ENCODE measurements around the gene VSTM2A. TPM values are rescaled to one million over a fixed set of nuclear protein-coding genes. Genes with fewer than 3 reads are reported as not detected.

Gene VSTM2A
- total and polyA plus RNA-seq, 4 donors: not detected

DNA sequence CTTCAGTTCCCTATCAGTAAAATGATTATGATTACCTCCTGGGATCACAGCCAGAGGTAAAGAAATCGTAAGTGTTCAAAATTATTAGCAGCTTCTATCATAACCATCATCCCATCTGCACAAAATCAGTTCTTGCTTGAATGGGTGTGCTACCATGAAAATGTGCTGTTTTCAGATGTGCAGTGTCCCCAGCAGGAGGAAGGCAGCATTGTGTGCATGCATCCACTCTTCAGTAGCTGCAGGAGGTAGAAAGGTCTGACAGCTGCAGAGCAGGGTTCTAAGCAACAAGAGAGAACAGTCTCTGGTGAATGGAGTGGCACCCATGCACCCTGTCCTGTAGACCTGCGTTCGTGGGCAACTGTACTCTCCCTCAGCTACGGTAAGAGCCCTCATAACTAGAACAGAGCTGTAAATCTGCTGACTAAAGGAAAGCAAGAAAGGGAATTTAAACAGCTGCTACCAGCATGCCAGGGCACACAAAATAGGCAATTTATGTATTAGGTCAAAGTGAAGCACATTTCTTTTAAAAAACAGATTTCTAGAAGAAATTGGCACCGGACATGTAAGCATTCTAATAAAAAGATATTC is 21.2 kb downstream of the VSTM2A start:
- no peak overlapping the region for H3K9ac ChIP-seq (ENCODE audit: low read depth in 1 of 2, low read length in 2 of 2)
- TF ChIP-seq TAF1 (conservative IDR thresholded peaks at IDR 0.05) (no peak), JUND (IDR thresholded peaks at IDR 0.05) (no peak), SP1 (IDR thresholded peaks at IDR 0.05) (no peak), HNF4A (conservative IDR thresholded peaks at IDR 0.05) (no peak), GABPA (IDR thresholded peaks at IDR 0.05 in 1 of 2, conservative IDR thresholded peaks at IDR 0.05 in 1 of 2) (no peak), NR2F2 (IDR thresholded peaks at IDR 0.05) (no peak)
- TF ChIP-seq, protein P1, sequence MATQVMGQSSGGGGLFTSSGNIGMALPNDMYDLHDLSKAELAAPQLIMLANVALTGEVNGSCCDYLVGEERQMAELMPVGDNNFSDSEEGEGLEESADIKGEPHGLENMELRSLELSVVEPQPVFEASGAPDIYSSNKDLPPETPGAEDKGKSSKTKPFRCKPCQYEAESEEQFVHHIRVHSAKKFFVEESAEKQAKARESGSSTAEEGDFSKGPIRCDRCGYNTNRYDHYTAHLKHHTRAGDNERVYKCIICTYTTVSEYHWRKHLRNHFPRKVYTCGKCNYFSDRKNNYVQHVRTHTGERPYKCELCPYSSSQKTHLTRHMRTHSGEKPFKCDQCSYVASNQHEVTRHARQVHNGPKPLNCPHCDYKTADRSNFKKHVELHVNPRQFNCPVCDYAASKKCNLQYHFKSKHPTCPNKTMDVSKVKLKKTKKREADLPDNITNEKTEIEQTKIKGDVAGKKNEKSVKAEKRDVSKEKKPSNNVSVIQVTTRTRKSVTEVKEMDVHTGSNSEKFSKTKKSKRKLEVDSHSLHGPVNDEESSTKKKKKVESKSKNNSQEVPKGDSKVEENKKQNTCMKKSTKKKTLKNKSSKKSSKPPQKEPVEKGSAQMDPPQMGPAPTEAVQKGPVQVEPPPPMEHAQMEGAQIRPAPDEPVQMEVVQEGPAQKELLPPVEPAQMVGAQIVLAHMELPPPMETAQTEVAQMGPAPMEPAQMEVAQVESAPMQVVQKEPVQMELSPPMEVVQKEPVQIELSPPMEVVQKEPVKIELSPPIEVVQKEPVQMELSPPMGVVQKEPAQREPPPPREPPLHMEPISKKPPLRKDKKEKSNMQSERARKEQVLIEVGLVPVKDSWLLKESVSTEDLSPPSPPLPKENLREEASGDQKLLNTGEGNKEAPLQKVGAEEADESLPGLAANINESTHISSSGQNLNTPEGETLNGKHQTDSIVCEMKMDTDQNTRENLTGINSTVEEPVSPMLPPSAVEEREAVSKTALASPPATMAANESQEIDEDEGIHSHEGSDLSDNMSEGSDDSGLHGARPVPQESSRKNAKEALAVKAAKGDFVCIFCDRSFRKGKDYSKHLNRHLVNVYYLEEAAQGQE (IDR thresholded peaks at IDR 0.05): no peak
- TF ChIP-seq, protein P2, sequence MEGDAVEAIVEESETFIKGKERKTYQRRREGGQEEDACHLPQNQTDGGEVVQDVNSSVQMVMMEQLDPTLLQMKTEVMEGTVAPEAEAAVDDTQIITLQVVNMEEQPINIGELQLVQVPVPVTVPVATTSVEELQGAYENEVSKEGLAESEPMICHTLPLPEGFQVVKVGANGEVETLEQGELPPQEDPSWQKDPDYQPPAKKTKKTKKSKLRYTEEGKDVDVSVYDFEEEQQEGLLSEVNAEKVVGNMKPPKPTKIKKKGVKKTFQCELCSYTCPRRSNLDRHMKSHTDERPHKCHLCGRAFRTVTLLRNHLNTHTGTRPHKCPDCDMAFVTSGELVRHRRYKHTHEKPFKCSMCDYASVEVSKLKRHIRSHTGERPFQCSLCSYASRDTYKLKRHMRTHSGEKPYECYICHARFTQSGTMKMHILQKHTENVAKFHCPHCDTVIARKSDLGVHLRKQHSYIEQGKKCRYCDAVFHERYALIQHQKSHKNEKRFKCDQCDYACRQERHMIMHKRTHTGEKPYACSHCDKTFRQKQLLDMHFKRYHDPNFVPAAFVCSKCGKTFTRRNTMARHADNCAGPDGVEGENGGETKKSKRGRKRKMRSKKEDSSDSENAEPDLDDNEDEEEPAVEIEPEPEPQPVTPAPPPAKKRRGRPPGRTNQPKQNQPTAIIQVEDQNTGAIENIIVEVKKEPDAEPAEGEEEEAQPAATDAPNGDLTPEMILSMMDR (IDR thresholded peaks at IDR 0.05; ENCODE audit: low read depth, low read length, missing input control): no peak
- 68% methylated on average over 5 of the region's 5 CpGs for WGBS

GRCh38 chr7:54565432-54565831 is 23.3 kb downstream of the VSTM2A start:
- Histone ChIP-seq H3K27ac (ENCODE audit: low read depth in 1 of 2, low read length in 2 of 2) (no peak overlapping the region), H3K27me3 (ENCODE audit: control insufficient read depth in 4 of 4, insufficient read depth in 4 of 4, low read length in 3 of 4) (no peaks in the 10 kb centered on the region), H3K4me1 (ENCODE audit: control insufficient read depth in 4 of 4, insufficient read depth in 4 of 4, low read length in 3 of 4) (no peaks in the 10 kb centered on the region), H3K9ac (ENCODE audit: low read depth in 1 of 2, low read length in 2 of 2) (no peak overlapping the region), H3K4me3 (ENCODE audit: low read depth in 1 of 3, low read length in 3 of 3) (no peak overlapping the region), H3K9me3 (ENCODE audit: control insufficient read depth in 4 of 4, low read length in 3 of 4) (peaks cover 0 to 4% (median 0%) of the 10 kb centered on the region in 4 donors), H3K36me3 (ENCODE audit: control insufficient read depth in 4 of 4, insufficient read depth in 3 of 4, low read depth in 1 of 4, low read length in 3 of 4) (no peaks in the 10 kb centered on the region)
- DNase-seq (ENCODE audit: low spot score): no peak
- TF ChIP-seq RAD21 (IDR thresholded peaks at IDR 0.05): no peak
- WGBS: 75% methylated on average over 7 of the region's 7 CpGs

More for the DNA sequence above, 21.2 kb downstream of the VSTM2A start:
- peaks cover 0 to 4% (median 0%) of the 10 kb centered on the region in 4 donors for H3K9me3 ChIP-seq (ENCODE audit: control insufficient read depth in 4 of 4, low read length in 3 of 4)
- H3K27me3 ChIP-seq (ENCODE audit: control insufficient read depth in 4 of 4, insufficient read depth in 4 of 4, low read length in 3 of 4): no peaks in the 10 kb centered on the region
- DNase-seq (ENCODE audit: low spot score): no peak
- no peaks in the 10 kb centered on the region for H3K36me3 ChIP-seq (ENCODE audit: control insufficient read depth in 4 of 4, insufficient read depth in 3 of 4, low read depth in 1 of 4, low read length in 3 of 4)
- H3K4me3 ChIP-seq (ENCODE audit: low read depth in 1 of 3, low read length in 3 of 3): no peak overlapping the region
- H3K4me1 ChIP-seq (ENCODE audit: control insufficient read depth in 4 of 4, insufficient read depth in 4 of 4, low read length in 3 of 4): no peaks in the 10 kb centered on the region
- no peak overlapping the region for H3K27ac ChIP-seq (ENCODE audit: low read depth in 1 of 2, low read length in 2 of 2)

GRCh38 chr7:54581511-54581910 is 39.3 kb downstream of the VSTM2A start:
- Histone ChIP-seq H3K4me1 (ENCODE audit: control insufficient read depth in 4 of 4, insufficient read depth in 4 of 4, low read length in 3 of 4) (no peaks in the 10 kb centered on the region), H3K9me3 (ENCODE audit: control insufficient read depth in 4 of 4, low read length in 3 of 4) (no peaks in the 10 kb centered on the region), H3K9ac (ENCODE audit: low read depth in 1 of 2, low read length in 2 of 2) (no peak overlapping the region), H3K4me3 (ENCODE audit: low read depth in 1 of 3, low read length in 3 of 3) (no peak overlapping the region), H3K27me3 (ENCODE audit: control insufficient read depth in 4 of 4, insufficient read depth in 4 of 4, low read length in 3 of 4) (no peaks in the 10 kb centered on the region), H3K27ac (ENCODE audit: low read depth in 1 of 2, low read length in 2 of 2) (no peak overlapping the region), H3K36me3 (ENCODE audit: control insufficient read depth in 4 of 4, insufficient read depth in 3 of 4, low read depth in 1 of 4, low read length in 3 of 4) (no peaks in the 10 kb centered on the region)
- 66% methylated on average over 2 of the region's 2 CpGs for WGBS
- no peak for DNase-seq (ENCODE audit: low spot score)
- TF ChIP-seq HNF4G (IDR thresholded peaks at IDR 0.05) (no peak), JUND (IDR thresholded peaks at IDR 0.05) (no peak), RXRA (IDR thresholded peaks at IDR 0.05) (no peak), EGR1 (IDR thresholded peaks at IDR 0.05; ENCODE audit: low read depth in 2 of 2) (no peak), FOXA2 (IDR thresholded peaks at IDR 0.05) (no peak), RAD21 (IDR thresholded peaks at IDR 0.05) (no peak), YY1 (IDR thresholded peaks at IDR 0.05) (no peak)
- TF ChIP-seq, protein P2 (IDR thresholded peaks at IDR 0.05; ENCODE audit: low read depth, low read length, missing input control): no peak
- TF ChIP-seq, protein P1 (IDR thresholded peaks at IDR 0.05): no peak

Data from liver (tissue), 9 donors.